ENCODE data around the gene PLSCR4. TPM values are rescaled to one million over a fixed set of nuclear protein-coding genes. Genes with fewer than 3 reads are reported as not detected.

The PLSCR4 gene
- total and polyA plus RNA-seq, 4 donors, result 19.5 to 56.4 (median 34.9) TPM

DNA sequence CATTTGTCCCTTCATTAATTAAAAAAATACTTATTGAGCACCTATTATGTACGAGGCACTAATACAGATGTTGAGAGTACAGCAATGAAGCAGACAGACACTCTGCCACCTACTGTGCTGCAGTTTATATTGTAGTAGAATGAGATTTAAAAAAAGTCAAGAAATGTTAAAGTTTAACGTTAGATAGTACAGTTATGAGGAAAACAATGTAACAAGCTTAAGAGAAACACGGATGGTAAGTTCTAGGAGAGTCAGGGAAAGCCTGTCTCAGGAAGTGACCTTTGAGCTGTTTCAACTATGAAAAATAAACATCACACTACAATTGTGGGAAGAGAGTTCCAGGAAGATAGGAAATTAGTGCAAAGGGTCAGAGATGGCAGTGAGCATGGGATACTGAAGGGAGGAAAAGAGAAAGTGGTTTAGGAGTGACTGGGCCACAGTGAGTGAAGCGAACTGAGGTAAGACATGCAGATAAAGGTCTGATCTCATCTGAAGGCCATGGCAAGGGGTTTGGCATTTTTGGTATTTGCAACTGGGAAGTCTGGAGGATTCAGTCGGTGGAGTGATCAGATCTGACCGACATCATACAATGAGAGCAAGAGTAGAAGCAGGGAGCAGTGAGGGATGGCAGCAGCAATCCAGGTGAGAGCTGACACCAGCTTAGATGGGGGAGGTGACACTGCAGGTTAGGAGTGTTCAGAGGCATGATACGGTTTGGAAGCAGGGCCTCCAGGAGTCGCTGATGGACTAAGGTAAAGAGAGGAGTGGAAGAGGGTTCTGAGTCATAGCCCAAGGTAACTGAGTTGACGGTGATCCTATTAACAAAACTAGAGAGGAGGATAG is 28.5 kb downstream of the PLSCR4 start:
- Histone ChIP-seq H3K27me3 (ENCODE audit: control insufficient read depth in 4 of 4, insufficient read depth in 4 of 4, low read length in 3 of 4) (no peaks in the 10 kb centered on the region), H3K9ac (ENCODE audit: low read depth in 1 of 2, low read length in 2 of 2) (peak overlapping the region; percentile 35 to 83), H3K9me3 (ENCODE audit: control insufficient read depth in 4 of 4, low read length in 3 of 4) (no peaks in the 10 kb centered on the region), H3K4me1 (ENCODE audit: control insufficient read depth in 4 of 4, insufficient read depth in 4 of 4, low read length in 3 of 4) (peaks cover 3 to 31% (median 11%) of the 10 kb centered on the region in 4 donors), H3K4me3 (ENCODE audit: low read depth in 1 of 3, low read length in 3 of 3) (peak overlapping the region; percentile 45 to 70 (median 58)), H3K36me3 (ENCODE audit: control insufficient read depth in 4 of 4, insufficient read depth in 3 of 4, low read depth in 1 of 4, low read length in 3 of 4) (peaks cover 0 to 2% (median 0%) of the 10 kb centered on the region in 4 donors), H3K27ac (ENCODE audit: low read depth in 1 of 2, low read length in 2 of 2) (peak overlapping the region; percentile 91 to 92)
- TF ChIP-seq RAD21 (IDR thresholded peaks at IDR 0.05) (peak; percentile 42 to 51), EGR1 (IDR thresholded peaks at IDR 0.05; ENCODE audit: low read depth in 2 of 2) (peak; percentile 70 to 91), GABPA (IDR thresholded peaks at IDR 0.05 in 1 of 2, conservative IDR thresholded peaks at IDR 0.05 in 1 of 2) (peak; percentile 11 to 40), HNF4A (conservative IDR thresholded peaks at IDR 0.05) (peak; percentile 93 to 97), JUND (IDR thresholded peaks at IDR 0.05) (peak; percentile 90 to 91), TAF1 (conservative IDR thresholded peaks at IDR 0.05) (peak; percentile 85), NR2F2 (IDR thresholded peaks at IDR 0.05) (peak; percentile 100), YY1 (IDR thresholded peaks at IDR 0.05) (peak; percentile 81), RXRA (IDR thresholded peaks at IDR 0.05) (peak; percentile 89 to 94), SP1 (IDR thresholded peaks at IDR 0.05) (peak; percentile 98), FOXA2 (IDR thresholded peaks at IDR 0.05) (peak; percentile 90), FOXA1 (IDR thresholded peaks at IDR 0.05) (peak; percentile 93), HNF4G (IDR thresholded peaks at IDR 0.05) (peak; percentile 96)
- TF ChIP-seq, protein P1, sequence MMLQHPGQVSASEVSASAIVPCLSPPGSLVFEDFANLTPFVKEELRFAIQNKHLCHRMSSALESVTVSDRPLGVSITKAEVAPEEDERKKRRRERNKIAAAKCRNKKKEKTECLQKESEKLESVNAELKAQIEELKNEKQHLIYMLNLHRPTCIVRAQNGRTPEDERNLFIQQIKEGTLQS (IDR thresholded peaks at IDR 0.05), result no peak
- TF ChIP-seq, protein P2, sequence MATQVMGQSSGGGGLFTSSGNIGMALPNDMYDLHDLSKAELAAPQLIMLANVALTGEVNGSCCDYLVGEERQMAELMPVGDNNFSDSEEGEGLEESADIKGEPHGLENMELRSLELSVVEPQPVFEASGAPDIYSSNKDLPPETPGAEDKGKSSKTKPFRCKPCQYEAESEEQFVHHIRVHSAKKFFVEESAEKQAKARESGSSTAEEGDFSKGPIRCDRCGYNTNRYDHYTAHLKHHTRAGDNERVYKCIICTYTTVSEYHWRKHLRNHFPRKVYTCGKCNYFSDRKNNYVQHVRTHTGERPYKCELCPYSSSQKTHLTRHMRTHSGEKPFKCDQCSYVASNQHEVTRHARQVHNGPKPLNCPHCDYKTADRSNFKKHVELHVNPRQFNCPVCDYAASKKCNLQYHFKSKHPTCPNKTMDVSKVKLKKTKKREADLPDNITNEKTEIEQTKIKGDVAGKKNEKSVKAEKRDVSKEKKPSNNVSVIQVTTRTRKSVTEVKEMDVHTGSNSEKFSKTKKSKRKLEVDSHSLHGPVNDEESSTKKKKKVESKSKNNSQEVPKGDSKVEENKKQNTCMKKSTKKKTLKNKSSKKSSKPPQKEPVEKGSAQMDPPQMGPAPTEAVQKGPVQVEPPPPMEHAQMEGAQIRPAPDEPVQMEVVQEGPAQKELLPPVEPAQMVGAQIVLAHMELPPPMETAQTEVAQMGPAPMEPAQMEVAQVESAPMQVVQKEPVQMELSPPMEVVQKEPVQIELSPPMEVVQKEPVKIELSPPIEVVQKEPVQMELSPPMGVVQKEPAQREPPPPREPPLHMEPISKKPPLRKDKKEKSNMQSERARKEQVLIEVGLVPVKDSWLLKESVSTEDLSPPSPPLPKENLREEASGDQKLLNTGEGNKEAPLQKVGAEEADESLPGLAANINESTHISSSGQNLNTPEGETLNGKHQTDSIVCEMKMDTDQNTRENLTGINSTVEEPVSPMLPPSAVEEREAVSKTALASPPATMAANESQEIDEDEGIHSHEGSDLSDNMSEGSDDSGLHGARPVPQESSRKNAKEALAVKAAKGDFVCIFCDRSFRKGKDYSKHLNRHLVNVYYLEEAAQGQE (IDR thresholded peaks at IDR 0.05), result peak; percentile 91
- TF ChIP-seq, protein P3, sequence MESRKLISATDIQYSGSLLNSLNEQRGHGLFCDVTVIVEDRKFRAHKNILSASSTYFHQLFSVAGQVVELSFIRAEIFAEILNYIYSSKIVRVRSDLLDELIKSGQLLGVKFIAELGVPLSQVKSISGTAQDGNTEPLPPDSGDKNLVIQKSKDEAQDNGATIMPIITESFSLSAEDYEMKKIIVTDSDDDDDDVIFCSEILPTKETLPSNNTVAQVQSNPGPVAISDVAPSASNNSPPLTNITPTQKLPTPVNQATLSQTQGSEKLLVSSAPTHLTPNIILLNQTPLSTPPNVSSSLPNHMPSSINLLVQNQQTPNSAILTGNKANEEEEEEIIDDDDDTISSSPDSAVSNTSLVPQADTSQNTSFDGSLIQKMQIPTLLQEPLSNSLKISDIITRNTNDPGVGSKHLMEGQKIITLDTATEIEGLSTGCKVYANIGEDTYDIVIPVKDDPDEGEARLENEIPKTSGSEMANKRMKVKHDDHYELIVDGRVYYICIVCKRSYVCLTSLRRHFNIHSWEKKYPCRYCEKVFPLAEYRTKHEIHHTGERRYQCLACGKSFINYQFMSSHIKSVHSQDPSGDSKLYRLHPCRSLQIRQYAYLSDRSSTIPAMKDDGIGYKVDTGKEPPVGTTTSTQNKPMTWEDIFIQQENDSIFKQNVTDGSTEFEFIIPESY (IDR thresholded peaks at IDR 0.05), result peak; percentile 62
- TF ChIP-seq, protein P4, sequence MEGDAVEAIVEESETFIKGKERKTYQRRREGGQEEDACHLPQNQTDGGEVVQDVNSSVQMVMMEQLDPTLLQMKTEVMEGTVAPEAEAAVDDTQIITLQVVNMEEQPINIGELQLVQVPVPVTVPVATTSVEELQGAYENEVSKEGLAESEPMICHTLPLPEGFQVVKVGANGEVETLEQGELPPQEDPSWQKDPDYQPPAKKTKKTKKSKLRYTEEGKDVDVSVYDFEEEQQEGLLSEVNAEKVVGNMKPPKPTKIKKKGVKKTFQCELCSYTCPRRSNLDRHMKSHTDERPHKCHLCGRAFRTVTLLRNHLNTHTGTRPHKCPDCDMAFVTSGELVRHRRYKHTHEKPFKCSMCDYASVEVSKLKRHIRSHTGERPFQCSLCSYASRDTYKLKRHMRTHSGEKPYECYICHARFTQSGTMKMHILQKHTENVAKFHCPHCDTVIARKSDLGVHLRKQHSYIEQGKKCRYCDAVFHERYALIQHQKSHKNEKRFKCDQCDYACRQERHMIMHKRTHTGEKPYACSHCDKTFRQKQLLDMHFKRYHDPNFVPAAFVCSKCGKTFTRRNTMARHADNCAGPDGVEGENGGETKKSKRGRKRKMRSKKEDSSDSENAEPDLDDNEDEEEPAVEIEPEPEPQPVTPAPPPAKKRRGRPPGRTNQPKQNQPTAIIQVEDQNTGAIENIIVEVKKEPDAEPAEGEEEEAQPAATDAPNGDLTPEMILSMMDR (IDR thresholded peaks at IDR 0.05; ENCODE audit: low read depth, low read length, missing input control), result peak; percentile 9
- TF ChIP-seq, protein P5, sequence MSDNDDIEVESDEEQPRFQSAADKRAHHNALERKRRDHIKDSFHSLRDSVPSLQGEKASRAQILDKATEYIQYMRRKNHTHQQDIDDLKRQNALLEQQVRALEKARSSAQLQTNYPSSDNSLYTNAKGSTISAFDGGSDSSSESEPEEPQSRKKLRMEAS (IDR thresholded peaks at IDR 0.05), result peak; percentile 98
- peak; percentile 37 for DNase-seq (ENCODE audit: low spot score)
- 26% methylated on average over 9 of the region's 9 CpGs for WGBS
